ENCODE data around the gene UNC5CL. TPM values are rescaled to one million over a fixed set of nuclear protein-coding genes. Genes with fewer than 3 reads are reported as not detected.

The UNC5CL gene
- total and polyA plus RNA-seq, 9 of the 15 experiments (the other 6 are each of a cell fraction or from before 2014, with no cell fraction given), result 0.07 to 1.8 (median 0.62) TPM; not detected in 1

DNA sequence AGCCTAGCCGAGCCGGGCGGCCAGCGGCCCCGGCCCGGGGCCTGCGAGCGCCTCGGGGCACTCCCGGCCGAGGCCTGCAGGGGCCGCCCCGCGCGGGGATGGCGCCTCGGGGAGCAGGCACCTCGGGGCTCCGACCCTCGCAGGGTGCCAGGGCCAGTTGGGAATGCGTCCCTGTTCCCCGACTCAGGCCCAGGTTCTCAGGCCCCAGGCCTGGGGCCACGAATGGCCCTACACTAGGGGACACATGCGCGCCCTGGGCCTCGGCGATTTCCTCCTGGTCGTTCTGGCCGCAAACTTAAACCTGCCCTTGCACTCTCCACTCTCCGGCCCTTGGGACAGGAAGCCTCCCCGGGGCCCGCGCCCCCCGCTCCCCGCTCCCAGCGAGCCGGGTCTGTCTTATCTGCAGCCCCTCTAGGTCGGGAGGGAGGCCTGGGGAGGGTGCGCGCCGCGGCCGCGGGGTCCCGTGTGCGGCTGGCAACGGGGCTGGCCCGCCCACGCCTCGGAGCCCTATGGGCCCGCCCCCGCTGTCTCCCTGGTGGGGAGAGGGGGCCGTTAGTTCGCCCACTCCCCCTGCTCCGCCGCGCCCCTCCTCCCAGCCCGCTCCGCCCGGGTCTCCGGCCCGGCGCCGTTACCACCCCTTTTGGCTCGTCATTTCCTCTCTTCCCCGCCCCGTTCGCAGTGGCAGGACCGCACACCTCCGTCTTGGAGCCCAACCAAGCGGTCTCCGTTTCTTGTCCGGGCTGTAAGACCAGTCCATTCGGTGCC is 34.4 kb upstream of the UNC5CL start (continued):
- TF ChIP-seq, protein P1, sequence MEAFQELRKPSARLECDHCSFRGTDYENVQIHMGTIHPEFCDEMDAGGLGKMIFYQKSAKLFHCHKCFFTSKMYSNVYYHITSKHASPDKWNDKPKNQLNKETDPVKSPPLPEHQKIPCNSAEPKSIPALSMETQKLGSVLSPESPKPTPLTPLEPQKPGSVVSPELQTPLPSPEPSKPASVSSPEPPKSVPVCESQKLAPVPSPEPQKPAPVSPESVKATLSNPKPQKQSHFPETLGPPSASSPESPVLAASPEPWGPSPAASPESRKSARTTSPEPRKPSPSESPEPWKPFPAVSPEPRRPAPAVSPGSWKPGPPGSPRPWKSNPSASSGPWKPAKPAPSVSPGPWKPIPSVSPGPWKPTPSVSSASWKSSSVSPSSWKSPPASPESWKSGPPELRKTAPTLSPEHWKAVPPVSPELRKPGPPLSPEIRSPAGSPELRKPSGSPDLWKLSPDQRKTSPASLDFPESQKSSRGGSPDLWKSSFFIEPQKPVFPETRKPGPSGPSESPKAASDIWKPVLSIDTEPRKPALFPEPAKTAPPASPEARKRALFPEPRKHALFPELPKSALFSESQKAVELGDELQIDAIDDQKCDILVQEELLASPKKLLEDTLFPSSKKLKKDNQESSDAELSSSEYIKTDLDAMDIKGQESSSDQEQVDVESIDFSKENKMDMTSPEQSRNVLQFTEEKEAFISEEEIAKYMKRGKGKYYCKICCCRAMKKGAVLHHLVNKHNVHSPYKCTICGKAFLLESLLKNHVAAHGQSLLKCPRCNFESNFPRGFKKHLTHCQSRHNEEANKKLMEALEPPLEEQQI (IDR thresholded peaks at IDR 0.05), result no peak
- TF ChIP-seq CBX1 (IDR thresholded peaks at IDR 0.05; ENCODE audit: low read depth) (peak; percentile 82; the same call in 1 of the 2 replicates), CEBPG (CRISPR knock-in tag; IDR thresholded peaks at IDR 0.05) (no peak), CEBPG (tag; conservative IDR thresholded peaks at IDR 0.05 in 1 of 2, IDR thresholded peaks at IDR 0.05 in 1 of 2) (no peak), GABPB1 (CRISPR knock-in tag; IDR thresholded peaks at IDR 0.05) (peak; percentile 62; the same call in 1 of the 2 replicates), BDP1 (IDR thresholded peaks at IDR 0.05; ENCODE audit: insufficient read depth, insufficient read length) (no peak), POLR2G (IDR thresholded peaks at IDR 0.05; ENCODE audit: low read depth, low read length) (peak; percentile 94), NBN (IDR thresholded peaks at IDR 0.05; ENCODE audit: low read depth) (no peak; the same call in 1 of the 2 replicates), HNRNPL (IDR thresholded peaks at IDR 0.05; ENCODE audit: low read depth, low read length) (peak; percentile 18; the same call in 1 of the 2 replicates), SUPT5H (IDR thresholded peaks at IDR 0.05) (peak; percentile 97), SMAD4 (CRISPR knock-in tag; conservative IDR thresholded peaks at IDR 0.05) (peak; percentile 71), KDM4B (IDR thresholded peaks at IDR 0.05; ENCODE audit: borderline replicate concordance in 2 of 2, low read depth in 1 of 2) (peak in 1 of 2 experiments; percentile 92; a peak in 1 of 4 replicates), MCM7 (IDR thresholded peaks at IDR 0.05) (no peak), CCNT2 (IDR thresholded peaks at IDR 0.05; ENCODE audit: borderline replicate concordance, extremely low read depth, insufficient read length, low read depth, low read length) (peak; percentile 78), SRF (CRISPR knock-in tag; IDR thresholded peaks at IDR 0.05) (0 out of 4 replicates have a peak, but pooled peaks have one; percentile 14 to 17), IRF2 (CRISPR knock-in tag; IDR thresholded peaks at IDR 0.05) (no peak), ZNF134 (CRISPR knock-in tag; conservative IDR thresholded peaks at IDR 0.05) (no peak), ZNF77 (CRISPR knock-in tag; IDR thresholded peaks at IDR 0.05) (no peak), PRPF4 (IDR thresholded peaks at IDR 0.05; ENCODE audit: insufficient read depth, low read depth, low read length, poor library complexity, severe bottlenecking) (peak; percentile 86), MBD2 (IDR thresholded peaks at IDR 0.05; ENCODE audit: borderline replicate concordance, low read depth) (no peak; the same call in 1 of the 2 replicates), CHD4 (IDR thresholded peaks at IDR 0.05; ENCODE audit: insufficient read depth, insufficient replicate concordance, low read depth, low read length, poor library complexity, severe bottlenecking) (no peak), CREM (IDR thresholded peaks at IDR 0.05; ENCODE audit: low read depth) (peak; percentile 92)
- TF ChIP-seq, protein P2, sequence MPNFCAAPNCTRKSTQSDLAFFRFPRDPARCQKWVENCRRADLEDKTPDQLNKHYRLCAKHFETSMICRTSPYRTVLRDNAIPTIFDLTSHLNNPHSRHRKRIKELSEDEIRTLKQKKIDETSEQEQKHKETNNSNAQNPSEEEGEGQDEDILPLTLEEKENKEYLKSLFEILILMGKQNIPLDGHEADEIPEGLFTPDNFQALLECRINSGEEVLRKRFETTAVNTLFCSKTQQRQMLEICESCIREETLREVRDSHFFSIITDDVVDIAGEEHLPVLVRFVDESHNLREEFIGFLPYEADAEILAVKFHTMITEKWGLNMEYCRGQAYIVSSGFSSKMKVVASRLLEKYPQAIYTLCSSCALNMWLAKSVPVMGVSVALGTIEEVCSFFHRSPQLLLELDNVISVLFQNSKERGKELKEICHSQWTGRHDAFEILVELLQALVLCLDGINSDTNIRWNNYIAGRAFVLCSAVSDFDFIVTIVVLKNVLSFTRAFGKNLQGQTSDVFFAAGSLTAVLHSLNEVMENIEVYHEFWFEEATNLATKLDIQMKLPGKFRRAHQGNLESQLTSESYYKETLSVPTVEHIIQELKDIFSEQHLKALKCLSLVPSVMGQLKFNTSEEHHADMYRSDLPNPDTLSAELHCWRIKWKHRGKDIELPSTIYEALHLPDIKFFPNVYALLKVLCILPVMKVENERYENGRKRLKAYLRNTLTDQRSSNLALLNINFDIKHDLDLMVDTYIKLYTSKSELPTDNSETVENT (CRISPR knock-in tag; IDR thresholded peaks at IDR 0.05), result peak; percentile 38

Data from K562 (cell line).